HepG2 (cell line): ENCODE results near the gene NTMT1. TPM values are rescaled to one million over a fixed set of nuclear protein-coding genes. Genes with fewer than 3 reads are reported as not detected.

Experiments used
- CAMTA2 ChIP-seq: sonication (generic); formaldehyde crosslinking; IDR thresholded peaks from 2 replicates; pipeline ENCODE4 v1.4.0; 2020; ENCODE audit warnings: mild to moderate bottlenecking, missing genetic modification reagents, borderline replicate concordance
- ELF1 ChIP-seq: sonication (generic); formaldehyde crosslinking; IDR thresholded peaks from 2 replicates; pipeline ENCODE4 v1.4.0; 2020; ENCODE audit warnings: missing genetic modification reagents
- ESRRA ChIP-seq: sonication (generic); formaldehyde crosslinking; IDR thresholded peaks from 2 replicates; pipeline ENCODE4 v1.5.1; 2020; ENCODE audit warnings: mild to moderate bottlenecking, low read depth, missing genetic modification reagents
- JUND ChIP-seq: sonication (generic); formaldehyde crosslinking; IDR thresholded peaks from 2 replicates; pipeline ENCODE4 v1.8.0; 2022; ENCODE audit warnings: mild to moderate bottlenecking, missing genetic modification reagents
- MTF2 ChIP-seq: sonication (generic); formaldehyde crosslinking; IDR thresholded peaks from 2 replicates; pipeline ENCODE4 v1.5.0; 2020; ENCODE audit warnings: missing genetic modification reagents, borderline replicate concordance
- NBN ChIP-seq: fragments of 450-650 bp; conservative IDR thresholded peaks from 2 replicates; pipeline ENCODE4 v1.6.1; 2017
- PRMT3 ChIP-seq: sonication (generic); formaldehyde crosslinking; IDR thresholded peaks from 2 replicates; pipeline ENCODE4 v1.8.1; 2022; ENCODE audit warnings: low read depth, mild to moderate bottlenecking, moderate library complexity, missing genetic modification reagents, borderline replicate concordance
- TEAD2 ChIP-seq: sonication (generic); formaldehyde crosslinking; IDR thresholded peaks from 2 replicates; pipeline ENCODE4 v1.9.0; 2021; ENCODE audit warnings: missing genetic modification reagents
- ZNF20 ChIP-seq: sonication (generic); formaldehyde crosslinking; IDR thresholded peaks from 2 replicates; pipeline ENCODE4 v1.4.0; 2020; ENCODE audit warnings: mild to moderate bottlenecking, moderate library complexity, missing genetic modification reagents
- ZNF343 ChIP-seq: sonication (generic); formaldehyde crosslinking; IDR thresholded peaks from 2 replicates; pipeline ENCODE4 v1.4.0; 2020; ENCODE audit warnings: mild to moderate bottlenecking, missing genetic modification reagents
- ZNF414 ChIP-seq: sonication (generic); formaldehyde crosslinking; IDR thresholded peaks from 2 replicates; pipeline ENCODE4 v1.5.0; 2020; ENCODE audit warnings: missing genetic modification reagents
- ZNF75D ChIP-seq: sonication (generic); formaldehyde crosslinking; IDR thresholded peaks from 2 replicates; pipeline ENCODE4 v1.8.1; 2023; ENCODE audit warnings: missing genetic modification reagents, mild to moderate bottlenecking, borderline replicate concordance
- polyA plus RNA-seq, 8 experiments: library from polyadenylated mRNA; depleted of rRNA in 3 of 8; stranded (reverse) in 7 of 8; unstranded in 1 of 8; fragments of >200 nt; fragmentation: Illumina TruSeq in 4 of 8; extraction: Trizol in 4 of 8; gene quantifications; 2 replicates each; pipeline versions ENCODE4 v1.2.1 to v1.2.3, GENCODE V29; 2011 to 2016; ENCODE audit warnings: low read depth in 4 of 8, missing spikeins in 1 of 8, mixed read lengths in 1 of 8; ENCODE audit not compliant: insufficient read depth in 1 of 8
- total RNA-seq, 5 experiments: library from RNA; depleted of rRNA; stranded (reverse); fragments of >200 nt; fragmentation: Illumina TruSeq; extraction: Trizol; gene quantifications; 2 replicates each; pipeline ENCODE4 v1.2.3, GENCODE V29; 2016; ENCODE audit warnings: low read depth in 1 of 5
- TF ChIP-seq, protein P1 (sequence below): sonication (generic); formaldehyde crosslinking; IDR thresholded peaks from 2 replicates; pipeline ENCODE4 v1.5.1; 2020; ENCODE audit warnings: mild to moderate bottlenecking, missing genetic modification reagents, moderate library complexity
- TF ChIP-seq, protein P2 (sequence below): sonication (generic); formaldehyde crosslinking; IDR thresholded peaks from 2 replicates; pipeline ENCODE4 v1.8.0; 2022; ENCODE audit warnings: mild to moderate bottlenecking, missing genetic modification reagents, moderate library complexity
- TF ChIP-seq, protein P3 (sequence below): sonication (generic); formaldehyde crosslinking; IDR thresholded peaks from 2 replicates; pipeline ENCODE4 v1.5.0; 2020; ENCODE audit warnings: missing genetic modification reagents
- TF ChIP-seq, protein P4 (sequence below): sonication (generic); formaldehyde crosslinking; conservative IDR thresholded peaks from 2 replicates; pipeline ENCODE4 v1.4.0; 2020; ENCODE audit warnings: missing genetic modification reagents
- TF ChIP-seq, protein P5 (sequence below): sonication (generic); formaldehyde crosslinking; IDR thresholded peaks from 2 replicates; pipeline ENCODE4 v1.9.0; 2022; ENCODE audit warnings: missing genetic modification reagents, mild to moderate bottlenecking, borderline replicate concordance

Gene NTMT1
- total and polyA plus RNA-seq, 2 of the 13 experiments (the other 11 are each of a cell fraction or from before 2014, with no cell fraction given), result 49.1 to 53.8 TPM

DNA sequence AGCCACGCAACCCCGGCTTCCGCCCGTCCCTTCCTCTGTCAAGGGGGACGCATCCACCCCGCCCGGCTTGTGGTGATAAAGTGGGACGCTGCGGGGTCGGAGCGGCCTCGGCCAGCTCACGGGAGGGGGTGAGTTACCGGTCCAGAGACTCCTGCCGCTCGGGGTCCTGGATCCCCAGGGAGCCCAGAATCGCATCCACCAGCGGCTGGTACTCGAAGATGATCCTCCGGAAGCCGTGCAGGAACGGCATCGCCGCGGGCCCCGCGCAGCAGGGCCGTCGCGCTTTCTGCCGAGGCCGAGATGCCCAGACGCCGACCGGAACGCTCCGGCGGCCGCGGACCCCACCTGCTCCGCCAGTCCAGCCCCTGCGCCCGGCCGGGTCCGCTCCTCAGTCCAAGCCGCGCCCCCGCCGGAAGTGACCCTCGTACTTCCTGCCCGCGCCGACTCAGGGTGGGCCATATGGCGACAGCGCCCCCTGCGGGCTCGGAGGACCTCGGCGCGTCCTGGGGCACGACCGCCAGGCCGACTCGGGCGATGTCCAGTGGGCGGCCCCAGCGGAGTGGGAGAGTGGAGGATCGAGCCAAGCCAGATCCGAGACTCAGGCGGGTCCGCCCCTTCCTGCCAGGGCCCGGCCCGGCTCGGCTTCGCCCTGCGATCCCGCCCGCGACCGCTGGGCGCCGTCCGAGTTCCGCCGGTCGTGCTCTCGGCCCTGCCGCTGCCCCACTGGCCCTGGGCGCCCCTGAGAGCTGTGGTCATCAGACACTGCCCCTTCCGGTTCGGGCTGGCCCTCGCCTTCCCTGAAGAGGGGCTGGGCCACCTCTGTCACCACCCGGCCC is 16.0 kb downstream of the NTMT1 start, which contains the start of gene ASB6 (continued):
- TF ChIP-seq, protein P1, sequence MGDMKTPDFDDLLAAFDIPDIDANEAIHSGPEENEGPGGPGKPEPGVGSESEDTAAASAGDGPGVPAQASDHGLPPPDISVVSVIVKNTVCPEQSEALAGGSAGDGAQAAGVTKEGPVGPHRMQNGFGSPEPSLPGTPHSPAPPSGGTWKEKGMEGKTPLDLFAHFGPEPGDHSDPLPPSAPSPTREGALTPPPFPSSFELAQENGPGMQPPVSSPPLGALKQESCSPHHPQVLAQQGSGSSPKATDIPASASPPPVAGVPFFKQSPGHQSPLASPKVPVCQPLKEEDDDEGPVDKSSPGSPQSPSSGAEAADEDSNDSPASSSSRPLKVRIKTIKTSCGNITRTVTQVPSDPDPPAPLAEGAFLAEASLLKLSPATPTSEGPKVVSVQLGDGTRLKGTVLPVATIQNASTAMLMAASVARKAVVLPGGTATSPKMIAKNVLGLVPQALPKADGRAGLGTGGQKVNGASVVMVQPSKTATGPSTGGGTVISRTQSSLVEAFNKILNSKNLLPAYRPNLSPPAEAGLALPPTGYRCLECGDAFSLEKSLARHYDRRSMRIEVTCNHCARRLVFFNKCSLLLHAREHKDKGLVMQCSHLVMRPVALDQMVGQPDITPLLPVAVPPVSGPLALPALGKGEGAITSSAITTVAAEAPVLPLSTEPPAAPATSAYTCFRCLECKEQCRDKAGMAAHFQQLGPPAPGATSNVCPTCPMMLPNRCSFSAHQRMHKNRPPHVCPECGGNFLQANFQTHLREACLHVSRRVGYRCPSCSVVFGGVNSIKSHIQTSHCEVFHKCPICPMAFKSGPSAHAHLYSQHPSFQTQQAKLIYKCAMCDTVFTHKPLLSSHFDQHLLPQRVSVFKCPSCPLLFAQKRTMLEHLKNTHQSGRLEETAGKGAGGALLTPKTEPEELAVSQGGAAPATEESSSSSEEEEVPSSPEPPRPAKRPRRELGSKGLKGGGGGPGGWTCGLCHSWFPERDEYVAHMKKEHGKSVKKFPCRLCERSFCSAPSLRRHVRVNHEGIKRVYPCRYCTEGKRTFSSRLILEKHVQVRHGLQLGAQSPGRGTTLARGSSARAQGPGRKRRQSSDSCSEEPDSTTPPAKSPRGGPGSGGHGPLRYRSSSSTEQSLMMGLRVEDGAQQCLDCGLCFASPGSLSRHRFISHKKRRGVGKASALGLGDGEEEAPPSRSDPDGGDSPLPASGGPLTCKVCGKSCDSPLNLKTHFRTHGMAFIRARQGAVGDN, result peak; percentile 91
- TF ChIP-seq, protein P2, sequence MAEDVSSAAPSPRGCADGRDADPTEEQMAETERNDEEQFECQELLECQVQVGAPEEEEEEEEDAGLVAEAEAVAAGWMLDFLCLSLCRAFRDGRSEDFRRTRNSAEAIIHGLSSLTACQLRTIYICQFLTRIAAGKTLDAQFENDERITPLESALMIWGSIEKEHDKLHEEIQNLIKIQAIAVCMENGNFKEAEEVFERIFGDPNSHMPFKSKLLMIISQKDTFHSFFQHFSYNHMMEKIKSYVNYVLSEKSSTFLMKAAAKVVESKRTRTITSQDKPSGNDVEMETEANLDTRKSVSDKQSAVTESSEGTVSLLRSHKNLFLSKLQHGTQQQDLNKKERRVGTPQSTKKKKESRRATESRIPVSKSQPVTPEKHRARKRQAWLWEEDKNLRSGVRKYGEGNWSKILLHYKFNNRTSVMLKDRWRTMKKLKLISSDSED (CRISPR knock-in tag), result no peak
- TF ChIP-seq ESRRA (CRISPR knock-in tag) (peak; percentile 39; the same call in 1 of the 2 replicates), JUND (CRISPR knock-in tag) (no peak), ZNF20 (CRISPR knock-in tag) (no peak), ZNF414 (0 out of 2 replicates have a peak, but pooled peaks have one; percentile 5), ZNF343 (CRISPR knock-in tag) (peak; percentile 86), PRMT3 (CRISPR knock-in tag) (no peak), ELF1 (CRISPR knock-in tag) (peak; percentile 81), TEAD2 (CRISPR knock-in tag) (no peak), ZNF75D (CRISPR knock-in tag) (no peak), MTF2 (peak; percentile 59; the same call in 1 of the 2 replicates), NBN (no peak), CAMTA2 (CRISPR knock-in tag) (no peak; the same call in 1 of the 2 replicates)
- TF ChIP-seq, protein P3, sequence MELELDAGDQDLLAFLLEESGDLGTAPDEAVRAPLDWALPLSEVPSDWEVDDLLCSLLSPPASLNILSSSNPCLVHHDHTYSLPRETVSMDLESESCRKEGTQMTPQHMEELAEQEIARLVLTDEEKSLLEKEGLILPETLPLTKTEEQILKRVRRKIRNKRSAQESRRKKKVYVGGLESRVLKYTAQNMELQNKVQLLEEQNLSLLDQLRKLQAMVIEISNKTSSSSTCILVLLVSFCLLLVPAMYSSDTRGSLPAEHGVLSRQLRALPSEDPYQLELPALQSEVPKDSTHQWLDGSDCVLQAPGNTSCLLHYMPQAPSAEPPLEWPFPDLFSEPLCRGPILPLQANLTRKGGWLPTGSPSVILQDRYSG, result no peak
- TF ChIP-seq, protein P4, sequence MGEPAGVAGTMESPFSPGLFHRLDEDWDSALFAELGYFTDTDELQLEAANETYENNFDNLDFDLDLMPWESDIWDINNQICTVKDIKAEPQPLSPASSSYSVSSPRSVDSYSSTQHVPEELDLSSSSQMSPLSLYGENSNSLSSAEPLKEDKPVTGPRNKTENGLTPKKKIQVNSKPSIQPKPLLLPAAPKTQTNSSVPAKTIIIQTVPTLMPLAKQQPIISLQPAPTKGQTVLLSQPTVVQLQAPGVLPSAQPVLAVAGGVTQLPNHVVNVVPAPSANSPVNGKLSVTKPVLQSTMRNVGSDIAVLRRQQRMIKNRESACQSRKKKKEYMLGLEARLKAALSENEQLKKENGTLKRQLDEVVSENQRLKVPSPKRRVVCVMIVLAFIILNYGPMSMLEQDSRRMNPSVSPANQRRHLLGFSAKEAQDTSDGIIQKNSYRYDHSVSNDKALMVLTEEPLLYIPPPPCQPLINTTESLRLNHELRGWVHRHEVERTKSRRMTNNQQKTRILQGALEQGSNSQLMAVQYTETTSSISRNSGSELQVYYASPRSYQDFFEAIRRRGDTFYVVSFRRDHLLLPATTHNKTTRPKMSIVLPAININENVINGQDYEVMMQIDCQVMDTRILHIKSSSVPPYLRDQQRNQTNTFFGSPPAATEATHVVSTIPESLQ (CRISPR knock-in tag), result no peak
- TF ChIP-seq, protein P5, sequence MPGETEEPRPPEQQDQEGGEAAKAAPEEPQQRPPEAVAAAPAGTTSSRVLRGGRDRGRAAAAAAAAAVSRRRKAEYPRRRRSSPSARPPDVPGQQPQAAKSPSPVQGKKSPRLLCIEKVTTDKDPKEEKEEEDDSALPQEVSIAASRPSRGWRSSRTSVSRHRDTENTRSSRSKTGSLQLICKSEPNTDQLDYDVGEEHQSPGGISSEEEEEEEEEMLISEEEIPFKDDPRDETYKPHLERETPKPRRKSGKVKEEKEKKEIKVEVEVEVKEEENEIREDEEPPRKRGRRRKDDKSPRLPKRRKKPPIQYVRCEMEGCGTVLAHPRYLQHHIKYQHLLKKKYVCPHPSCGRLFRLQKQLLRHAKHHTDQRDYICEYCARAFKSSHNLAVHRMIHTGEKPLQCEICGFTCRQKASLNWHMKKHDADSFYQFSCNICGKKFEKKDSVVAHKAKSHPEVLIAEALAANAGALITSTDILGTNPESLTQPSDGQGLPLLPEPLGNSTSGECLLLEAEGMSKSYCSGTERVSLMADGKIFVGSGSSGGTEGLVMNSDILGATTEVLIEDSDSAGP, result peak; percentile 97
